GM04503 (cell line): ENCODE results near the gene TSKS.

Experiments used
- DNase-seq: peaks from one replicate; pipeline ENCODE4 v3.0.0-alpha.2; 2012; ENCODE audit warnings: low read depth

TSKS gene

DNA sequence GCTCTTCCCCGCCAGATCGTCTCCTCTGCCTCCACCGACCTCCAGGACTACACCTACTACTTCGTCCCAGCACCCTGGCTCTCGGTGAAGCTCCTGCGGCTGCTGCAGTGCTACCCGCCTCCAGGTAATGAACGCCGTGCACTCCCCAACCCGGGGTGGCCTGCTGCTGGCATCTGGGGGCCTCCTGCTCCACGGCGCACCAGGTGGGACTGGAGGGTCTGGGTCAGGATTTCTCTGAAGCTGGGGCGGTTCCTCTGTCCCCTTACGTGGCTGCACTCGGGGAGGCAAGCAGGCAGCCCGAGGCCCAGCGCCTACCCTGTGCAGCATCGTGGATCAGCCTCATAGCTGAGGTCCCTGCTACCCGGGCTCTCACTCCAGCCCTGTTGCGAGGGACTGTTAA lies 32.5 kb upstream of the TSKS start:
- no peak for DNase-seq

DNA sequence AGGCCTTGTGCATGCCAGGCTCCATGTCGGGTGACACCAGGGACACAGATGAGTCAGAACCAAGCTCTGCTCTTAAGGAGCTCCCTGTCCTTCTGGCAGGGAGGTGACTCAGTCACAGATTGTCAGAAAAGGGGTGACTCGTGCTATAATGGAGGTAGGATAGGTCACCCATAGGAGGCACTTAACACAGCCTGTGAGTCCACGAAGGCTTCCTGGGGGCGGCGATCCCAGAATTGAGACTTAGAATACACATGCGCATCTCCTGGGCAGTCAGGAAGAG lies 30.4 kb upstream of the TSKS start:
- no peak for DNase-seq

DNA sequence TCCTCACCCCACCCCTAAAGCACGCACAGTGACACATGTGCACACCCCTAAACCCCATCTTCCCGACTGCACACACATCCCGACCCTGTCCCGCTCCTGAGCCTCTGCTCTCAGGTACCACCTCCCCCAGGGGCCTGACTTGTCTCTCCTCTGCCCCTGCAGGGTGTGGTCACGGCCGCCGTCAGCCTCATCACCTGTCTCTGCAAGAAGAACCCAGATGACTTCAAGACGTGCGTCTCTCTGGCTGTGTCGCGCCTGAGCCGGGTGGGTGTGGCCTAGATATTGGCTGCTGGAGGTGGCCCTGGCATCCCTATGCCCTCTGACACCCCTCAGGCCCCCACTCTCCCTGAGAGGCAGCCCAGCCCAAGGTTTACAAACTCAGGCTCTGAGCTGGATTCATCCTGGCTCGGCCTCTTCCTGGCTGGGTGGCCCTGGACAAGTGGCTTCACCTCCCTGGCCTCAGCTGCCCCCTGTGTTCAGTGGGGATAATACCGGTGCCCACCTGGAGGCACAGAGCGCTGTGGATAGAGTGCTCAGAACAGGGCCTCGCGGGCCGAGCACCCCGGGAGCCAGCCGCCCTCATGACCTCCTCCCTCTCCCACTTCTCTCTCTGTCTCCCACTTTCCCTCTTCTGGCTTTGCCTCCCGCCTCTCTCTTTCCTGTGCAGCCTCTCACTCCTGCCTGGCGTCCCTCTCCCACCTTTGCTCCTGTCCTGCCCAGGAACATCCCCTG lies 29.9 kb upstream of the TSKS start:
- DNase-seq, result no peak

DNA sequence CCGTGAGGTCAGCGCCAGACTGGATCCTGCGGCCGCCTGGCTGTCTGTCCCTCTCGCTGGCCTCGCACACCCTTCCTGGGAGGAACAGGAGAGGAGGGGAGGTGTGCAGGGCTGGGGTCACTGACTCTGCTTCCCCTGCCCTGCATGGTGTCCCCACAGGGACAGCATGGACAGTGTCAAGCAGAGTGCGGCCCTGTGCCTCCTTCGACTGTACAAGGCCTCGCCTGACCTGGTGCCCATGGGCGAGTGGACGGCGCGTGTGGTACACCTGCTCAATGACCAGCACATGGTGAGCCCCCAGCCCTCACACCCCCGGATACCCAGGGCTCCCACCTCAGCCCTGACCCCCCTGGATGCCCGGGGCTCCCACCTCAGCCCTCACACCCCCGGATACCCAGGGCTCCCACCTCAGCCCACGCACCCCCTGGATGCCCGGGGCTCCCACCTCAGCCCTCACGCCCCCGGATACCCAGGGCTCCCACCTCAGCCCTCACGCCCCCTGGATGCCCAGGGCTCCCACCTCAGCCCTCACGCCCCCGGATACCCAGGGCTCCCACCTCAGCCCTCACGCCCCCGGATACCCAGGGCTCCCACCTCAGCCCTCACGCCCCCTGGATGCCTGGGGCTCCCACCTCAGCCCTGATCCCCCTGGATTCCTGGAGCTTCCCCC lies 28.8 kb upstream of the TSKS start:
- DNase-seq, result no peak

DNA sequence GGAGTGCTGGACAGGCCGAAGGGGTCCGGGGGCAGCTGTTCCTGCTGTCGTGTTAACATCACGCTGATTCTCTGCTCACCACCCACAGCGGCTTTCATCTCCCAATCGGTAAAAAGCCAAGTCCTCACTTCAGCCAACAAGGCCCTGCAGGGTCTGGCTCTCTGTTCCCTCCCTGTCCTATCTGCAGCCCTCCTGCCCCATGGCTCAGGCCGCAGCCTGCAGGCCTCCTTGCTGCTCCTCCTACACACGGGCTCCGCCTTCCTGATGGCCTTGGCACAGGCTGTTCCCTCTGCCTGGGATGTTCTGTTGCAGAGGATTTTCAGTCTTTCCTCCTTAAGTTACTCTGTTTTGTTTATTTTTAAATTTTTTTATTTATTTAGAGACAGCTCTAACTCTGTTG lies 27.8 kb upstream of the TSKS start:
- no peak for DNase-seq

DNA sequence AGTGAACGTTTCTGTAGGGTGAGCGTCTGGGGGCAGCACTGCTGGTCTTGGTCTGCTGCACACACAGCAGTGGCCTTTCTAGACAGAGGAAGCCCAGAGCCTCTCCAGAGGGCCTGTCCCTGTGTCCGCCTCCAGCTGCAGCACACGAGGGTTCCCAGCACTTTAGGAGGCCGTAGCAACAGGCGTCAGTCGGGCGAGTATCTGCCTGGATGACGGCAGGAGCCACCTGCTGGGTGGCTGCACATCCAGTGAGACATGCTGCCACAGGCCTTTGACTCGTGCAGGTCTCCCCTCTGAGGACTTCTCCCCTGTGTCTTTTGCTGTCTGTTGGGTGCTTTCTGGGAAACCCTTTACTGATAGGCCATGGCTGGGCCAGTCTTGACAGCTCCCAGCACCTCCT lies 25.8 kb upstream of the TSKS start:
- no peak for DNase-seq

DNA sequence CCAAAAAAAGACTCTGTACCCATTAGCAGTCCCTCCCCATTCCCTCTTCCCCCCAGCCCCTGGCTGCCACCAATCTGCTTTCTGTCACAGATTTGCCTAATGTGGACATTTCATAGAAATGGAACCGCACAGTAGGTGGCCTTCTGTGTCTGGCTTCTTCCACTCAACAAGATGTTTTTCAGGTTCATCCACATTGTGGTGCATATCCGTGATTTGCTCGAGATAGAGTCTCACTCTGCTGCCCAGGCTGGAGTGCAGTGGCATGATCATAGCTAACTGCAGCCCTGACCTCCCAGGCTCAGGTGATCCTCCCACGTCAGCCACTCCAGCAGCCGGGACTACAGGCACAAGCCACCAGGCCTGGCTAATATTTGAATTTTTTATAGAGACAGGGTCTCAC lies 24.6 kb upstream of the TSKS start:
- no peak for DNase-seq

DNA sequence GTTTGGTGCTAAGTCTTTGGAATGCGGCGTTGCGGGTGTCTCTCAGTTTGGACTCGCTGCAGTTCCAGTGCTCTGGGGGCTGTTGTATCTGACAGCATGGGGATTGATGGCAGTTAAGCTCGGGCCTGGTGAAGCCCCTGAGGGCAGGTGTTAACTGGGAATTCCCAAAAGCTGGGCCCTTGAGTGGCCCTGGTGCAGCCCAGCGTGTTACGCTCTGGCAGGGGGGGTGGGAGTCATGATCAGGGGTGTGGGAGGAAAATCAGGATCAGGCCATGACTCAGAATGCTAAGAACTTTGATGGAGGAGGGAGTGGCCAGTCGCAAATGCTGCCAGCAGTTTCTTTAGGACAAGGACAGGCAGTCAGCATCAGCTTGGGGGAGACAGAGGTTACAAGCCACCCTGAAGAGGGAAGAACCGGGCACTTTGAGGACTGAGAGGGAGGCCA lies 23.3 kb upstream of the TSKS start:
- peak; percentile 43 for DNase-seq

DNA sequence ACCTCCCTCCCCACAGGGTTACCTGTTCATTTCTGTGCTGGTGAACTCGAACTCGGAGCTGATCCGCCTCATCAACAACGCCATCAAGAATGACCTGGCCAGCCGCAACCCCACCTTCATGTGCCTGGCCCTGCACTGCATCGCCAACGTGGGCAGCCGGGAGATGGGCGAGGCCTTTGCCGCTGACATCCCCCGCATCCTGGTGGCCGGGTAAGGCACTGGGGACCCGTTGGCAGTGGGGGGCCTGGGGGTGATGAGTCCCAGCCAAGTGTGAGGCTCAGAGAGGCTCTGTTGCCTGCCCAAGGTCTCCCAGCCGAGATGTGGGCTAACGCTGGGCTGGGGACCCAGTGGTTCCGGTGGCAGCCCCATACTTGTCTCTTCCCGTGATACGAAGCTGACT lies 19.4 kb upstream of the TSKS start:
- DNase-seq, result no peak

DNA sequence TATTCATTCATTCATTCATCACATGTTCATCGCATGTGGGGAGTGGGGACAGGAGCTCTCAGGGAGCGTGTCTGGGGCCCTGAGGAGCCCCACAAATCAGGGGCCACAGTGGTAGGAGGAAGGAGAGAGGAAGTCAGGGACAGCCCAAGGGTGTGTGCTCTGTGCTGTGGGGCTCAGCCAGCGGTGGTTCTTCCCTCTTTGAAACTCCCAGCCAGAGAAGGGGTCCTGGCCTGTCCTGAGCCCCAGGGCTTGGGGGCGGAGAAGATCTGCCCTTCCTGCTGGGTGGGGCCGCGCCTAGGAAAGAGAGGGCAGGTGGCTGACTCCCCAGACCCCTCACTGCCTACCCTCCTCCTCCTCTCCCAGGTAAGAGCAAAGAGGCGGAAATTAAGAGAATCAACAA lies 18.3 kb upstream of the TSKS start:
- DNase-seq, result no peak

DNA sequence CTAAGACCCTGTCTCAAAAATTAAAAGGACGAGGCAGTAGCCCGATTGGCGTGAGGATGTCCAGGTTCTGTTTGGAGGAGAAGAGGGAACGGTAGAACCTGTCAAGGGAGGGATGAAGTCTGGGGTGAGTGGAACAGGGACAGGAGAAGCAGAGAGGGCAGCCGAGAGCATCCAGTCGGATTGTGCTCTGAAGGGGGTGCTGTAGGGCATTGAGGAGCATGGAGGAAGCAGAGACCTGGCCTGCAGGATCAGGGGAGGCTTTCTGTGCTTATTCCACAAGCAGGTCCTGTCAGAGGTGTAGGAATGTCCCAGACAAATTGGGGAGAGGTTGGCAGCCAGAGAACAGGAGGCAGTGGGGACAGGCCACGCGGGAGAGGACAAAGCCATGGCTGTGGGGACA lies 17.8 kb upstream of the TSKS start:
- no peak for DNase-seq

DNA sequence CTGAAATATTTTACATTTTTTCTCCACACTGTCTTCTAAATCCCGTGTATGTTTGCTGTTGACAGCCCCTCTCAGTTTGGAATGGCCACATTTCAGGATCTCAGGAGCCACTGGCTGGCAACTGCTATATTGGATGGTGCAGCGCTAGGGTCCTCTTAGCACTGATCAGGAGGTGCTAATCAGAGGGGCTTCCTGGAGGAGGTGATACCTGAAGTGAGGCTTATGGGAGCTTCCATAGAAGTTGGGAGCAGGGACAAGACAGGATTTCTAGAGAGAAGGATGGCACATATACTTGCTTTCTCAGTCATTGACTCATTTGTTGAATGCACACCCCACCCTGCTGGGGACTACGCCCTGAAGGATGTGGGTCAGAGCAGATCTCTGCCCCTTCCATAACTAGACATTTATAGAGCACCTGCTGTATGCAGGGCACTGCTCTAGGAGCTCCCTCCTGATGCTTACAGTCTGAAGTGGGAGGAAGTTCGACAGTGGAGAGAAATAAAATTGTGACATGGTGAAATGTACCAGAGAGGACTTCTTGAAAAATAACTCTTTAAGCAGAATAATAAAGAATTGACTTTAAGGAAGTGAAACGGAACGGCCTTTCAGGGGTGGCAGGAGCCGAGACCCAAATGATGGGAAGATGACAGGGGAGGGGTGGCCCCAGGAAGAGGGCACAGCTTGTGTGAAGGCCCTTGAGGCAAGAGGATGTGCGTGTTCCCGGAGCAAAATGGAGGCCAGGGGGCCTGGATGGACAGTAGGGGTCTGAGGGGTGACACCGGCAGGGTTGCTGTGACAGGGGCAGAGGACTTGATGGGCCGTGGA lies 16.8 kb upstream of the TSKS start:
- no peak for DNase-seq

DNA sequence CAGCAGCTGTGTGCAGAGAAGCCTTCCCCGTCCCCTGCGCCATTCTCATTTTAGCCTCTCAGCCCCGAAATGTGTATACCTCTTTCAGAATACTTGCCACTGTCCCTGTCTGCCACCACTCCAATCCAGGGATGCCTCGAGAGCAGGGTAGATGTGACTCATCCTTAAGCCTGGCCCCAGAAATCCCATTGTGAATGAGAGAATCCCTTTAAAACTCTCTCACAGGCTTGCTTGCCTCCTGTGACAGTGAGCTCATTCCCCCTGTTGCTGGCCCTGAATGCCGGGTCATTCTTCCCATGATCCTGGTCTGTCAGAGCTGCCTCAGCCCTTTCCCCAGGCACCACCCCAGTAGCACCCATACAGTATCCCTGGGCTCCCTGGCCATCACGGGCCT lies 13.3 kb upstream of the TSKS start:
- DNase-seq, result no peak

DNA sequence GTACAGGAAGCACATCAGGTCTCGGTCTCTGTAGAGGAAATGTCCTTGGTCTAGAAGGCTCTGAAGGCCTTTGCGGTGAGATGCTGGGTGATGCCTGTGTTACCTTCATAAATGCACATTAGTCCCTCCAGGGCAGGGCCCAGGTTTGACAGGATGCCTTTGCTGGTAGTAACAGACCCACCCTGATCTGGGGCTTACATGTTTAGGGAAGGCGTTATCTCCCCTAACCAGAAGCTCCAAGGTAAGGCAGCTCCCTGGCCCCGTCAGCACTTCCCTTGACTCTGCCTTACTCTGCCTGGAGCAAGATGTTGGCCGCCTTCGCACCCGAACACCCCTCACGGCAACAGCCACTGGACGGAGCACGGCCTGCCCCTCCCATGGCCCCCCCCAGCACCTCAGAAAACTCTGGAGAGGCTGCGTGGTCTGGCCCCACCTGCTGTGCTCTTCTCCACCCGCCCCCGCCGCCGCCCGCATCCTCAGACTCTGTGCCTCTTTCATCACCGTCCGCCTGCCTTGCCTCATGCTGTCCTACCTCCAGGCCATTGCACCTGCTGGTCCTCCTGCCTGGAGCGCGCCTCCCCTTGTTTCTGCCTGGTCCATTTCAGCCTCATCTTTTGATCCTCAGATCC lies 12.8 kb upstream of the TSKS start:
- no peak for DNase-seq

DNA sequence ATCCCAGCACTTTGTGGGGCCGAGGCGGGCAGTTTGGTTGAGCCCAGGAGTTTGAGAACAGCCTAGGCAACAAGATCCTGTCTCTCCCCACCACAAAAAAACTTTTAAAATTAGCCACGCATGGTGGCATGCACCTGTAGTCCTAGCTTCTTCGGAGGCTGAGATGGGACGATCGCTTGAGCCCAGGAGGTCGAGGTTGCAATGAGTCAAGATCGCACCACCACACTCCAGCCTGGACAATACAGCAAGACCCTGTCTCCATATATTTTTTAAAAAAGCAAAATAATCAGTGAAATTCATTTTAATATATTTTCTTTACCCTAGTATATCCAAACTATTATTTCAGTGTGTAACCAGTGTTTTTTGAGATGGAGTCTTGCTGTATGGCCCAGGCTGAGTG lies 11.9 kb upstream of the TSKS start:
- DNase-seq, result no peak

DNA sequence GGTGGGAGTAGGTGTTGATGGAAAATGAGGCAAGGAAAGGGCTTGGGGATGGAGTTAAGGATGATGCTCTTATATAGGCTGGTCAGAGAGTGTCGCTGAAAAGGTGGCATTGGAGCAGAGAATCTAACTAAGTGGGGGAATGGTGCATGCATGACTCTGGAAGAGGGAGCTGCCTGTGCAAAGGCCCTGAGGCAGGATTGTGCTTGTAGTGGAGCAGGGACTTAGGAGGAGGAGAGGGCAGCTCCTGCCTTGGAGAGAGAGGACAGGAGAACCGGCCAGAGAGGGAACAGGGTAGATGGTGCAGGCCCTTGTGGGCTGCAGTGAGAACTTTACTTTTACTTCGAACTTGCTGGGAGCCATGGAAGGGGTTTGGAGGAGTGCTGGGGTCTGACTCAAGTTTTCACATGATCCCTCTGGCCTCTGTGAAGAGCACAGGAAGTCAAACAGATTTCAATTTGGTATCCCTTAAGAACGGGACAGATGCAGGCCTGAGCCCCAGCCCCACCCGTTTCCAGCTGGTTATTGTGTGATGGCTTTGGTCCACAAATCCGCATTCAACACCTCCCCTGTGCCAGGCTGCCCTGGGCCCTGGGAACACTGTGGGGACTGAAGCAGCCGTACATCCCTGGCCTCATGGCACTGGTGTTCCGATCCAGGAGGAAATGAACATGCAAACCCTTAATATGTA lies 10.7 kb upstream of the TSKS start:
- DNase-seq, result no peak

DNA sequence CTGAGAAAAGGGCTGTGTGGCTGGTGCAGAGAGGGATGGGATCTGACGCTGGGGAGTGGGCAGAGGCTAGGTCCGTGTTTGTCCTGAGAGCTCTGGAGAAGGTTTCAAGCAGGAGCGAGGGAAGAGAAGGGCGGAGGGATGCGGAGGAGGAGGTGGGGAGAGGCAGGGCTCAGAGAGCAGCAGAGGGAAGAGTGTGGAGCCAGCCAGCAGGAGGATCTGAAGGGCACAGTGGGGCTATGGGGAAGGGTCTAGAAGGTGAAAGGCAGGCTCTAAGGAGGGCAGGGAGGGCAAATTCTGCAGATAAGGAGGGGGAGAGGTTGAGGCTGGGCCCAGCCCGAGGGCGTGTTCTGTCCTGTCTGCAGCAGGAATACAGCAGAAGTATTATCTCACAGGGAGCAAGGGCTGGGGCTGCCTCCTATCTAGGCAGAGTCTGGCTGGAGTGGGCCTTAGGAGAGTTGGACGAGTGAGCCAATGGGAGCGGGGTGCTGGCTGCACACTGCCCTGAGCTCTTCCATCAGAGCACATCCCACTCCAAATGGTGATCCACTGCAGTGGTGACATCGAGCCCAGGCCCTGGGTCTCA lies 9.8 kb upstream of the TSKS start:
- no peak for DNase-seq

DNA sequence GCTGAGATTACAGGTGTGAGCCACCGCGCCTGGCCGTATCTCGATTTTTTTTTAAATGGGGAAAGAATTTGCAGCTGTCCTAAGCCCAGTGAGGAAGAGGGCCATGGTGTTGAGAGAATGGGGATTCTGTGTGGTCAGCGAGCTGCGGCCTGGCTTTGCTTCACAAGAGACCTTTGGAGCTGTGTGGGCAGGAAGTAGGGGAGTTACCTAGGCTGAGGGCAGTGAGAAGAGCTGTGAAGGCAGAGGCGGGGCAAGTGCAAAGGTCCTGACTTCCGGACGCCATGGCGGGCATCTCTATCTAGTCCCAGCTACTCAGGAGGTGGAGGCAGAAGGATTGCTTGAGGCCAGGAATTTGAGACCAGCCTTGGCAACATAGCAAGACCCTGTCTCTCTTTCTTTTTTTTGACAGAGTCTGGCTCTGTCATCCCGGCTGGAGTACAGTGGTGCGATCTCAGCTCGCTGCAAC lies 8.6 kb upstream of the TSKS start:
- DNase-seq, result no peak

DNA sequence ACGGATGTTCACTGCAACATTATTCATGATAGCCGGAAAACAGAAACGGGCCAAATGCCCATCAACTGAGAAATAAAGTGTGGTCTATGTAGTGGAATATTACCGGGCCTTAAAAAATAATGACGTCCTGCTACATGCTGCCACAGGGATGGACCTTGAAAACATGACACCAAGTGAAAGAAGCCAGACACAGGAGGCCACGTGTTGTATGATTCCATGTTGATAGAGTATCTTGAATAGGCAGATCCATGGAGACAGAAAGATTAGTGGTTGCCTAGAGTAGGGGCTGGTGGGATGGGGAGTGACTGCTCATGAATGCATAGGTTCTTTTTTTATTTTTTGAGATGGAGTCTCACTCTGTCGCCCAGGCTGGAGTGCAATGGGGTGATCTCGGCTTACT lies 7.4 kb upstream of the TSKS start:
- no peak for DNase-seq

DNA sequence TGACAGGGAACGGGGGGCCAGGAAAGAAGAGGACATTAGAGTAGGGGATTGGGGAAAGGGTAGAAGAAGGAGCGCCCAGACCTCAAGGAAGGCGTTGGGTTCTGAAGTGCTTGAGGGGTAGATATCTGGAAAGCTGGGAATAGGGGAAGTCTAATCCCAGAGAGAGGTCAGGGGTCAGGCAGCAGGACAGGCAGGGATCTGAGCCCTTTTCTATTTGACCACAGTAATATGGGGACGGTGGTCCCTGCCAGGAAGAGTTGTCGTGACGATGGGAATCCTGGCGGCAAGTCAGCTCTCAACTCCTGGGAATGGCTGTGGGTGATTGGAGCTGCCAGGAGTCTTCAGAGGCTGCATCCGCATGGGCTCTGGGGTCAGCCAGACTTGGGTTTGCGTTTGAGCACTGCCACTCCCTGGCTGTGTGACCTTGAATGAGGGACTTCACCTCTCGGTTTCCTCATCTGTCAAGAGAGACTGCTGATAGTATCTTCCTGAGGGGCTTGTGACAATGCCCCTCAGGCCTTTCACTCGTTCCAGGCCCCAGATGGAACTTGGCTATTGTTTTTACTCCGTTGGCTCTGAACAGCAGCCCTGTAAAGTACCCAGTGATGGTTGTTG lies 5.0 kb upstream of the TSKS start:
- DNase-seq, result no peak

DNA sequence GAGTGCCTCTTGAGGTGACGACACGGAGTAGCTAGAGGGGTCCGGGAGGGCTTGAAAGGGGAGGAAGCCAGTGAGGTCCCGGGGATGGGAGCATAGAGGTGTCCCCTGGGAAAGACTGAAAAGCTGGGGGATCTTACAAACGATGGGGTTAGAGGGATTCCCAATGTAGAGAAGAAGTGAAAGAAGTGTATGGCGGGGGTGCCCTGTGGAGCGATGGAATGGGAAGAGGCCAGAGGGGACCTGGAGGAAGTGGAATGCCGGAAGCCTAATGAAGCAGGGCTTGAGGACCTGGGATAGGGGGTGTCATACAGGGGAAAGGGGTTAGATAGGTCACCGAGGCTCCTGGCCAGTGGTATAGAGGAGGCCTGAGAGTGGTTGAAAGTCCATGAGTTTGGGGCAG lies 4.3 kb upstream of the TSKS start:
- DNase-seq, result no peak

DNA sequence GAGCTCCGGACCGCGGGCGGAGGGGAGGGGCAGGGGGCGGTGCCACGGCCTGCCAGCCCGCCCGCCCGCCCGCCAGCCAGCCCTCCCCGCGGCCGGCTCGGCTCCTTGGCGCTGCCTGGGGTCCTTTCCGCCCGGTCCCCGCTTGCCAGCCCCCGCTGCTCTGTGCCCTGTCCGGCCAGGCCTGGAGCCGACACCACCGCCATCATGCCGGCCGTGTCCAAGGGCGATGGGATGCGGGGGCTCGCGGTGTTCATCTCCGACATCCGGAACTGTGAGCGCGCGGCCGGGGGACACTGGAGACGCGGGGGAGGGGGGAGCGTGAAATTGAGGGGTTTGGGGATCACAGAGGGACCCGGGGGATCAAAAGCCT lies 3.8 kb upstream of the TSKS start, which contains the start of gene AP2A1:
AP2A1 (plus strand) TSS at position 72 of the 370 bp plus-strand sequence; CDS start at position 205, 133 bp downstream.
- DNase-seq, result no peak
